Stimulated activated CD4-positive, alpha-beta T cell treated with anti-CD3 and anti-CD28 coated beads, Interleukin-1b, Interleukin-23, amount 100 ng/mL, for 48 hours (primary cell): ENCODE data around the gene TCF3.
"Not testable (repeated sequence)": the region's sequence is repeated elsewhere in the genome, so short reads cannot be mapped to it uniquely, and the experiment has no call there.

ENCODE experiments used
- DNase-seq: peaks from one replicate; pipeline ENCODE4 v3.0.0-alpha.2; 2020

The TCF3 gene

DNA sequence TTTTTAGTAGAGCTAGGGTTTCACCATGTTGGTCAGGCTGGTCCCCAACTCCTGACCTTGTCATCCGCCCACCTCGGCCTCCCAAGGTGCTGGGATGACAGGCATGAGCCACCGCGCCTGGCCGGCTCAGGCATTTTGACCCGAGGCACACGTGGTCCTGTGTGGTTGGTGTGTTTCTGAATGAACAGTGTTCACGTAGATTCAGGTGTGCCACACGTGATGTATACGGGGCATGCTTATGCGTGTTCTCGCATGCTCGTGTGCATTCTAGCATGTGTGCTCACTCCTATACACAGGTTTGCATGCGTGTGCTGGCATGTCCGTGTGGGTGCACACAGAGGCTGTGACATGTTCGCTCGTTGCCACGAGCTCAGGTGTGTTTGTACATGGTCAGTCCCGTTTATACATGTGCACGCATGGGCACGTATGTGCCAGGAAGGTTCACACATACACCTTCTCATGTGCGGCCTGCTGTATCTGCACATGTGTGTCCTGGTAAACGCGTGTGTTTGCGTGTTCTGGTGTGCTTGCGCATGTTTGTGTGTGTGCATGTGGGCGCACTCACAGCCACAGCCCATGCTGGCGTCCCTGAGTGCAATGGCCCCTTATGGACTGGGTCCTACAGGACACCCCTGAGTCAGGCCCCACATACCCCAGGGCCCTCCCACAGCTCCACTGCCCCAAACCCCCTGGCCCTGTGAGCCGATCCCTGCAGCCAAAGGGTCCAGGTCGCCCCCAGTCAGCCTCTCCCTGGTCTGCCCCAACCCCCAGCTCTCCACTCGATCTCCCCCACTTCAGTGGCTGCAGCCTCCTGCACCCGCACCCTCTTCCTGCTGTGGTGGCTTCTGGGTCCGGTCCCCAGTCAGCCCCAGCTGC is 20.6 kb upstream of the TCF3 start:
- DNase-seq = no peak

DNA sequence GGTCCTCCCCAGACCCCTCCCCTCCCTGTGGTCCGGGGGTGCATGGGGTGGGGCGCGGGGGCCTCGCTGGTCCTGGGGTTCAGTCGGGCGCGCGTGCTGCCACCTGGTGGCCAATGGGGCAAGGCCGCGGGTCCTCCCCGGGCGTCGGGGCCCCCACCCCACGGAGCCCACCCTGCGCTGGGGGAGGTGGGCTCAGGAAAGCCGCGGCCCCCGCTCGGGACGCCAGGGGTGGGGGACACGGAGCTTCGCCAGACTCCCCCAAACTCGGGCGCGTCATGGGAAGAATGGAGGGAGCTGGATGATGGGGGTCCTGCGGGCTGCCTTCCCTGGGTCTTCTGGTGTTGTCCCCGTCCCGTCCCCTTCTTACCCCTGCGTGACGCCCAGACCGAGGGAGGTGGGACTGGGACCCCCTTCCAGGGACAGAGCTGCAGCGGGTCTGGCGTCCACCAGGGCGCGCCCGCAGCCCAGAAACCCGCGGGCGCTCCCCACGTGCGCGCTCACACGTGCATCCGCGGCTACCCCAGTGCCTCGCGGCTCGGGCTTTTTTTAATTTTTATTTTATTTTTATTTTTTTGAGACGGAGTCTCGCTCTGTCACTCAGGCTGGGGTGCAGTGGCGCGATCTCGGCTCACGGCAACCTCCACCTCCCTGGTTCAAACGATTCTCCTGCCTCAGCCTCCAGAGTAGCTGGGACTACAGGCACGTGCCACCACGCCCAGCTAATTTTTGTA is 19.8 kb upstream of the TCF3 start:
- peak; percentile 42 for DNase-seq

DNA sequence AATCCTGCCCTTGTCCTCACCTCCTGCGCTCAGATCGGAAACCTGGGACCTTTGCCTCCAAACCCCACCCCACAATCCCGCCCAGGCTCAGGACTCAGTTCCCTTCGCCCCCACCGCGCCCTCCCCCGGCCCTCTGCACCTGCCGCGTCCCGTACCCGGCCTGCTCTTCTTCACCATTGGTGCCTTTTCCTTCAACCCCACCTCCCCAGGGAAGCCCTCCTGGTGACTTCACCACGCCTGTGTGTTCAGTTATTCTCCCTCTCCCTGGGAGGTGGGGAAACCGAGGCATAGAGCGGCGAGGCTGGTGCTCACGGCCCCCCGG is 19.3 kb upstream of the TCF3 start:
- DNase-seq = no peak

GRCh38 chr19:1670747-1671146 is 18.3 kb upstream of the TCF3 start:
- DNase-seq = not testable (repeated sequence)

DNA sequence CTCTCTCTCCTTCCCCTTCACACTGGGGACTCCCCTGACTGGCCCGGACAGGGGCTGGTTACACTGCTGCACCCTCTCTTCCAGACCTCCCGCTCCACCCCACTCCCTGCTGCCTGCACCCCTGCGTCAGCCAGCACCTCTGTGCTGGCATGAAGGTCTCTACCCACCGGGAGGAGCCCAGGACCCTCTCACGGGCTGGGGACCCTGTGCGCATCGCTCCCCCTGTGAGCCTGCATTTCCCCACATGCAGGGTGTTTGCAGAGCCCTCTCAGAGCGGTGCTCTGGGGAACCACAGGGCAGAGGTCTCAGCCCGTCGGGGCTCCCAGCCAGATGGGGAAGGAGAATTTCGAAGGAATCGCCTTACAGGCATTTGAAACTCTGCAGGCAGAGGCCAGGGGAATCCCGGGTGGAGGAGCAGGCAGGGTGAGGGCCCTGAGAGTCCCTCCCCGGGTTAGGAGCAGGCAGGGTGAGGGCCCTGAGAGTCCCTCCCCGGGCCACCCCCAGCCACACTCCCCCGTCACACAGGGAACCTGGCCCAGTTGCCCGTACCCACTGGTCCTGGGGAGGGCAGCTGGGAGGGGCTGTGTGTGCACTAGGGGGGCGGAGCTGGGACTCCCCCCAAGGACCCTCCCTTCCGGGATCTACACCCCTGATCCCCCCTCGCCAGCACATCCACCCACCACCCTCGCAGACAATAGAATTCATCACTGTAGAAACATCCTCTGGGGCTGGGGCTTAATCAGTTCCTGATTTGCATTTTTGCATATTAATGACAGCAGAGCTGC is 16.3 kb upstream of the TCF3 start:
- no peak for DNase-seq

DNA sequence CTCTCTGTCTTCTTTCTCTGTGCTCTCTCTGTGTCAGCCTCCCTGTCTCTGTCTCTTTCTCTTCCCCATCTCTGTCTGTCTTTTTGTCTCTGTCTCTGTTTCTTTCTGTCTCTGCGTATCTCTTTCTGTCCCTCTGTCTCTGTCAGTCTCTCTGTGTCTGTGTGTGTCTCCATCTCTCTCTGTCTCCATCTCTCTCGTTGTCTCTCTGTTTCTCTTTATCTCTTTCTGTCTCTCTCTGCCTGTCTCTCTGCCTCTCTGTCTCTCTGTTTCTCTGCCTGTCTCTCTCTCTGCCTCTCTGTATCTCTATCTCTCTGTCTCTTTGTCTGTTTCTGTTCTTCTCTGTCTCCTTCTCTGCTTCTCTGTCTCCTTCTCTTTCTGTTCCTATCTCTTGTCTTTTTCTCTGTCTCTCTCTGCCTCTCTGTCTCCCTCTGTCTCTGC is 15.7 kb upstream of the TCF3 start:
- DNase-seq = no peak

DNA sequence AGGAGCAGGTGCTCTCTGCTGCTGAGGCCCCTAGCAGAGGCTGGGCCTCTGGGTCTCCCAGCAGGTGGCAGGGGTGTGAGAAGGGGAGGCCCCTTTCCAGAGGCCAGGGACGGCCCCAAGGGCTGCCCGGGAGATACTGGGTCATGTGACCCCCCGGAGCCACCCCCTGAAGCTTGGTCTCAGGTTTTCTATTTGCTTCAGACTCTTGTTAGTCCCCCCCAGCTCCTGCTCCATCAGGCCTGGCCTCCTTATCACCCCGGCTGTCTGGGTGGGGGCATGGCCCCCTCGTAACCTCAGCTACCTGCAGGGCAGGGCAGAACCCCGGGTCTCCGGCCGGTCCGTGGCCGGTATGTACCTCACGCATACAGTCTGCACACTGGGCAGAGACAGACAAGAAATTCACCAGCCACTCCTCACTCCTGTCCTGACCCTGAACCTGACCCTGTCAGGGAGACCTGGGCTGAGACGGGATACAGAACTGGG is 13.2 kb upstream of the TCF3 start:
- DNase-seq = no peak

GRCh38 chr19:1663852-1664251 is 11.4 kb upstream of the TCF3 start:
- DNase-seq = peak; percentile 24

GRCh38 chr19:1663227-1663626 is 10.8 kb upstream of the TCF3 start:
- DNase-seq = not testable (repeated sequence)

- DNase-seq = no peak
Observed at GRCh38 chr19:1661995-1662394, 9.6 kb upstream of the TCF3 start.

- DNase-seq = no peak
Observed at GRCh38 chr19:1659084-1659427, 6.6 kb upstream of the TCF3 start.

DNA sequence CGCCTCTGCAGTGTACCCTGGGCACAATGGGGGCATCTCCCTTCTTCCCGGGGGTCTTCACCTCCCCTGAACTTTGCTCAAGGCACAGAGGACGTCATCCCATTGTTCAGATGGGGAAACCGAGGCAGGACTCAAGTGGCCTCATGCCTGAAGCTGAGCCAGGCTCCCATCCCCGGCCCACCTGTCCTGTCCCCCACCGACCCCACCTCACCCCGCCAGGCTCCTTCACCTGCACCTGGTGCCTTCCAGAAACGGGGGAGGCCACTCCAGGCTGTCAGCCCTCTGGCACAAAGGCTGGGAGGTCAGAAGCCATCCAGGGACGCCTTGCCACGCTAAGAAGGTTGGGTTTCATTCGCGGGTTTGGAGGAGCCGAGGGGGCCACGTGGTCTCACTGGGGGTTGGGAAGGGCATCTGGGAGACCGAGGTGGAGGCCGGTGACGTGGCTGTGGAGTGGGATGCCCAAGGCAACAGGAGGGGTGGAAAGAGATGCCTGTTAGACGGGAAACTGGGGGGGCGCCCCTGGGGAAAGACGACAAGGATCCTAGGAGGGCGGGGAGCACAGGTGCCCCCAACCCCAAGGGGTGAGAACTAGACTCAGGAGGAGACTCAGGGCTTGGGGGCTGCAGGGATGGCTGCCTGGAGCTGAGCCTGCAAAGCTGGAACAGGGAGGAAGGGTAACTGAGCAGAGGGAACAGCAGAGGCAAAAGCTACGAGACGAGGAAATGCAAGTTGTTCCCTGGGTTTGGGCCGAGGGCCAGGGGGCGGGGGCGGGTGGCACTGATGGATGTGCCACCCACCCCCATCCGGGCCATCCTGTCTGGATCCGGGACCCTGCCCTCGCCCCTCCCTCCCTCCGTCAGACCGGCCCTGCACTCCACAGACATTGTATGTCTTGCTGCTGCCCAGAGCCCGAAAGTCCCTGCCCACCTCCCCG is 6.0 kb upstream of the TCF3 start:
- DNase-seq = no peak

DNA sequence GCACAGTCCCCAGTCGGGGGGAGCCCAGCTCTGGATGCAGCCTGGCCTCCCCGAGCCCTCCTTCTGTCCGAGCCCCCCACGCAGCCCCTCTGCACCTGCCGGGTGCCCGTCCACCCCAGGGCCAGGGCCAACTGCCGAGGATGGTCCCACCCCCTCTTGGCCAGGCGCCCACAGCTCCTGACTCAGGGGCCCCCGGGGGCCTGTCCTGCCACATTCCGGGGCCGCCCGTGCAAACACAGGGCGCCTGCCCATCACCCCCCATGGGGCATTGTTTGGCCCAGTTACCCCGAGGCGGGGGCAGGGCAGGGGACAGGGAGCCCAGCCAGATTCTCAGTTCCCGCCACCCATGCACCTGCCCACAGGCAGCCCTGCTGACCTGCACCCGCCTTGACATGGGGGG is 5.3 kb upstream of the TCF3 start:
- no peak for DNase-seq

- DNase-seq = no peak
Observed at GRCh38 chr19:1656988-1657536, 4.6 kb upstream of the TCF3 start.

DNA sequence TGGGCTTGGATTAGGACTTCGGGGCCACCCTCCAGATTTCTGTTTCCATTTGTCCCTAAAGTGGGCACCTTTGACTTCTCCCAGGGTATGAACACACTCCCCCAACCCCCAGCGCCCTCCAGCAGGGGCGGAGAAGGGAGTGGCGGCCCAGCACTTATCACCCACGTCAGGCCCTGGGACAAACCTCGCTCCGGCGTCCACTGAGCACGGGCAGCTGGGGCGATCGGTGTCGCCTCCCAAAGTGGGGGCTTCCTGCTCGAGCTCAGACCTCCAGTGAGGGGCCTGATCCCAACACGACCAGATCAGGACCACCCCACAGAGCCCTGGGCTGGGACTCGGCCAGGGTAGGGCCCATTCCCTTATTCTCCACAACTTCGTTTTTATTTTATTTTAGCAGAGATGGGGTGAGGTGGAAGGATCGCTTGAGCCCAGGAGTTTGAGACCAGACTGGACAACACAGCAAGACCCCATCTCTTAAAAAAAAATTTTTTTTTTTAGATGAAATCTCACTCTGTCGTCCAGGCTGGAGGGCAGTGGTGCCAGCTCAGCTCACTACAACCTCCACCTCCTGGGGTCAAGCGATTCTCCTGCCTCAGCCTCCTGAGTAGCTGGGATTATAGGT is 3.7 kb upstream of the TCF3 start:
- DNase-seq = no peak

DNA sequence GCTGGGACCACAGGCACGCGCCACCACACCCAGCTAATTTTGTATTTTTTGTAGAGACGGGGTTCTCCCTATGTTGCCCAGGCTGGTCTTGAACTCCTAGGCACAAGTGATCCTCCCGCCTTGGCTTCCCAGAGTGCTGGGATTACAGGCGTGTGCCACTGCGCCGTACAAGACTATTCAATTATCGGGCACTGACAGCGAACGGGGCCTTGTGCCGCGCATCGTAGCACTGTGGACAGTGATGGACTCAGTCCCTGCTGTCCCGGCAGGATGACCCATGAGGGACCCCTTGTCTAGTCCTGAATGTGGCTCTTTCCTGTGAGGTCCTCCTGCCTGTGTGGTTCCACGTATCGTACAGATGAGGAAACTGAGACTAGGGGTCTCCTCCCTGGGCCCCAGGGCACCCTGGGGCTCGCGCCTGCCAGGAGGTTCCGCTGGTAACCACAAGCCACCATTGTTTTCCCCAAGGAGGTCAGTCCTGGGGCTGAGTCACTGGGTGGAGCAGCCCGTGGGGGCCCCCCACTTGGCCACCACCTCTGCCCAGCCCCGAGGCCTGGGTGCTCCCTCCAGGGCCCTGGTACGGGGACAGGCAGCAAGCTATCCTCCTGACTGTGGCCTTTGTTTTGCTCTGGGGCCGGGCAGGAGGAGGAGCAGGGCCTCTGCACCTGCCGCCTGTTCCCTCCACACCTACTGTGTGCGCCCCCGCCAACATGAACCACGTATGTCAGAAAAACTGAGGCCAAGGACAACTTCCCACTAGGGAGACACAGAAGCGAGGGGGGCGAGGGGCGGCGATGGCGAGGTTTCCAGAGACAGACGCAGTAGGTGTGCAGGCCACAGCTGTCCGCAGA is 2.9 kb upstream of the TCF3 start:
- no peak for DNase-seq

DNA sequence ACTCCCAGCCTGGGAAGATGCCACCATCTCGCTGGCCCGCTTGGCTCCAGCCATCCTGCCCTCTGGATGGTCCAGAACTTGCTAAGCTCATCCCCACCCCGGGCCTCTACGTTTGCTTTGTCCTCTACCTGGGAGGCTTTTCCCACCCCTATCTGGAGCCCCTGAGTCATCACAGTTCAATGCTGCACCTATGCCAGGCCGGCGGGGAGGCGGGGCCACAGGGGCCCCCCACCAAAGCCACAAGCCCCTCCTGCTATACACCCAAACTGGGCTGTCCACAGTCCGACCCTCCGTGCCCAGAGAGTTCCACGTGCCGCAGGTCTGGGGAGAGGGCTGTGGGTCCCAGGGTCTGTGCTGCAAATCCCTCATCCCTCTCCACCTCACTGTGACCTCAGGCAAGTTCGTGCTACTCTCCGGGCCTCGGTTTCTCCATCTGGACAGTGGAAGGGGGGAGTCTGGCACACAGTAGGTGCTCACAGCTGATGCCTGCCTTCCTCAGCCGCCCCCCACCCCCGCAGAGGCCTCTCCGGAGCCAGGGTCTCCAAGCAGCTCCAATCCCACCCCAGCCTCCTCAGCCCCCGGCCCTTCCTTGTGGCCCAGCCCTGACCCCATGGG is 1.9 kb upstream of the TCF3 start:
- DNase-seq = no peak

DNA sequence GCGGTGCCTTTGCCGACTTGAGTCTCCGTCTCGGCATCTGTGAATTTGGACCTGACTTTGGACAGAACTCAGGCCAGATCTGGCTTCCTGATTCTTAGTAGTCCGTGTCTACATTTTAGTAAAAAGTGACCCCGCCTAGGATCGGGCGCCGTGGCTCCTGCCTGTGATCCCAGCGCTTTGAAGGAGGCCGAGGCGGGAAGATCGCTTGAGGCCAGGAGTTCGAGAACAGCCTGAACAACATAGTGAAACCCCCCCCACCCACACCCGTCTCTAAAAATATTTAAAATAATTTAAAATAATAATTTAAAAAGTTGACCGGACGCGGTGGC is 849 bp upstream of the TCF3 start:
- no peak for DNase-seq

- DNase-seq = peak; percentile 32
Observed at GRCh38 chr19:1651568-1652291, 685 bp downstream of the TCF3 start.
